Body of pancreas (tissue), 4 donors: ENCODE measurements around the gene EXOC3. TPM values are rescaled to one million over a fixed set of nuclear protein-coding genes. Genes with fewer than 3 reads are reported as not detected.

Experiments
- ATAC-seq: fragments of 150-250 bp; one replicate; pipeline ENCODE4 v1.9.1; 2016
- DNase-seq, 4 donors: peaks; one replicate each; pipeline ENCODE4 v3.0.0-alpha.2; 2019
- H3K27ac ChIP-seq, 4 donors: fragments of 200-600 bp; sonication (generic); 1 replicate in 3 of 4; 2 replicates in 1 of 4; pipeline versions ENCODE4 v1.5.1 to v1.6.1; 2016 to 2019; ENCODE audit warnings: mild to moderate bottlenecking in 1 of 4, mixed read lengths in 1 of 4, moderate library complexity in 1 of 4
- H3K27me3 ChIP-seq, 2 donors: fragments of 200-600 bp; sonication (generic); one replicate each; pipeline ENCODE4 v1.6.0; 2016; ENCODE audit warnings: mild to moderate bottlenecking in 1 of 2
- H3K36me3 ChIP-seq, 2 donors: fragments of 200-600 bp; sonication (generic); replicated peaks in 1 of 2; 2 replicates each; pipeline ENCODE4 v1.5.1; 2016; ENCODE audit warnings: low read depth in 2 of 2; ENCODE audit not compliant: insufficient read depth in 1 of 2
- H3K4me1 ChIP-seq: fragments of 200-600 bp; sonication (generic); one replicate; pipeline ENCODE4 v1.6.0; 2016
- H3K4me3 ChIP-seq, 2 donors: fragments of 200-600 bp; sonication (generic); 1 replicate in 1 of 2; 2 replicates in 1 of 2; pipeline ENCODE4 v1.5.1; 2016 to 2019
- H3K9me3 ChIP-seq, 3 donors: fragments of 200-600 bp; sonication (generic); 1 replicate in 2 of 3; 2 replicates in 1 of 3; pipeline ENCODE4 v1.5.1; 2016
- POLR2A ChIP-seq, 3 donors: fragments of 450-650 bp; IDR thresholded peaks; one replicate each; pipeline ENCODE4 v1.6.1; 2016; ENCODE audit warnings: antibody characterized with exemption in 3 of 3, mild to moderate bottlenecking in 2 of 3
- WGBS, 2 donors: methylation state at CpG; one replicate each; pipeline ENCODE4 v1.1.5; 2017; 5-methylcytosine and 5-hydroxymethylcytosine counted together
- intact Hi-C: fragments of 100-400 bp; cut with DNase I; formaldehyde crosslinking; loops from one replicate; pipeline ENCODE4 v1.15.1; 2023
- total RNA-seq, 2 donors: library from RNA; depleted of rRNA; stranded (reverse); fragments of >200 nt; gene quantifications; one replicate each; pipeline ENCODE4 v1.1.0, GENCODE V29; 2016
- TF ChIP-seq, protein P1 (sequence below), 7 experiments: fragments of 450-650 bp in 4 of 7; fragments of 200-600 bp in 3 of 7; sonication (generic) in 3 of 7; IDR thresholded peaks; one replicate each; pipeline ENCODE4 v1.5.1; 2016 to 2019; ENCODE audit warnings: antibody characterized with exemption in 7 of 7

EXOC3 gene
- total RNA-seq, 2 donors from 2014 or later, result 32.2 to 79.1 TPM

- no peak for ATAC-seq
- TF ChIP-seq, protein P1, sequence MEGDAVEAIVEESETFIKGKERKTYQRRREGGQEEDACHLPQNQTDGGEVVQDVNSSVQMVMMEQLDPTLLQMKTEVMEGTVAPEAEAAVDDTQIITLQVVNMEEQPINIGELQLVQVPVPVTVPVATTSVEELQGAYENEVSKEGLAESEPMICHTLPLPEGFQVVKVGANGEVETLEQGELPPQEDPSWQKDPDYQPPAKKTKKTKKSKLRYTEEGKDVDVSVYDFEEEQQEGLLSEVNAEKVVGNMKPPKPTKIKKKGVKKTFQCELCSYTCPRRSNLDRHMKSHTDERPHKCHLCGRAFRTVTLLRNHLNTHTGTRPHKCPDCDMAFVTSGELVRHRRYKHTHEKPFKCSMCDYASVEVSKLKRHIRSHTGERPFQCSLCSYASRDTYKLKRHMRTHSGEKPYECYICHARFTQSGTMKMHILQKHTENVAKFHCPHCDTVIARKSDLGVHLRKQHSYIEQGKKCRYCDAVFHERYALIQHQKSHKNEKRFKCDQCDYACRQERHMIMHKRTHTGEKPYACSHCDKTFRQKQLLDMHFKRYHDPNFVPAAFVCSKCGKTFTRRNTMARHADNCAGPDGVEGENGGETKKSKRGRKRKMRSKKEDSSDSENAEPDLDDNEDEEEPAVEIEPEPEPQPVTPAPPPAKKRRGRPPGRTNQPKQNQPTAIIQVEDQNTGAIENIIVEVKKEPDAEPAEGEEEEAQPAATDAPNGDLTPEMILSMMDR (IDR thresholded peaks at IDR 0.05), result no peak
- H3K27ac ChIP-seq, result no peak overlapping the region
- no peak for DNase-seq
- intact Hi-C loops, result no loop called here
- H3K9me3 ChIP-seq, result no peaks in the 10 kb centered on the region
- H3K36me3 ChIP-seq, result no peaks in the 10 kb centered on the region
- WGBS, 2 donors, result 83 to 84% methylated on average over 2 to 29 of the region's 33 CpGs
- H3K27me3 ChIP-seq, result peaks cover 0 to 7% of the 10 kb centered on the region in 2 donors
- no peak overlapping the region for H3K4me3 ChIP-seq
- no peaks in the 10 kb centered on the region for H3K4me1 ChIP-seq
These were observed 45.3 kb downstream of the EXOC3 start for GRCh38 chr5:488241-488640.

GRCh38 chr5:488744-489688 lies 46.0 kb downstream of the EXOC3 start:
- Histone ChIP-seq H3K27ac (no peak overlapping the region), H3K27me3 (peaks cover 0 to 10% of the 10 kb centered on the region in 2 donors), H3K9me3 (no peaks in the 10 kb centered on the region), H3K4me1 (no peaks in the 10 kb centered on the region), H3K4me3 (no peak overlapping the region), H3K36me3 (no peaks in the 10 kb centered on the region)
- TF ChIP-seq, protein P1 (IDR thresholded peaks at IDR 0.05), result no peak
- TF ChIP-seq POLR2A (IDR thresholded peaks at IDR 0.05), result no peak
- DNase-seq, result no peak
- 63 to 67% methylated on average over 11 to 39 of the region's 40 CpGs for WGBS, 2 donors
- intact Hi-C loops, result no loop called here
- no peak for ATAC-seq

- WGBS, 2 donors, result 54 to 57% methylated on average over 14 to 21 of the region's 21 CpGs
- peaks cover 0 to 10% of the 10 kb centered on the region in 2 donors for H3K27me3 ChIP-seq
These were observed 46.7 kb downstream of the EXOC3 start for GRCh38 chr5:489689-490080.

DNA sequence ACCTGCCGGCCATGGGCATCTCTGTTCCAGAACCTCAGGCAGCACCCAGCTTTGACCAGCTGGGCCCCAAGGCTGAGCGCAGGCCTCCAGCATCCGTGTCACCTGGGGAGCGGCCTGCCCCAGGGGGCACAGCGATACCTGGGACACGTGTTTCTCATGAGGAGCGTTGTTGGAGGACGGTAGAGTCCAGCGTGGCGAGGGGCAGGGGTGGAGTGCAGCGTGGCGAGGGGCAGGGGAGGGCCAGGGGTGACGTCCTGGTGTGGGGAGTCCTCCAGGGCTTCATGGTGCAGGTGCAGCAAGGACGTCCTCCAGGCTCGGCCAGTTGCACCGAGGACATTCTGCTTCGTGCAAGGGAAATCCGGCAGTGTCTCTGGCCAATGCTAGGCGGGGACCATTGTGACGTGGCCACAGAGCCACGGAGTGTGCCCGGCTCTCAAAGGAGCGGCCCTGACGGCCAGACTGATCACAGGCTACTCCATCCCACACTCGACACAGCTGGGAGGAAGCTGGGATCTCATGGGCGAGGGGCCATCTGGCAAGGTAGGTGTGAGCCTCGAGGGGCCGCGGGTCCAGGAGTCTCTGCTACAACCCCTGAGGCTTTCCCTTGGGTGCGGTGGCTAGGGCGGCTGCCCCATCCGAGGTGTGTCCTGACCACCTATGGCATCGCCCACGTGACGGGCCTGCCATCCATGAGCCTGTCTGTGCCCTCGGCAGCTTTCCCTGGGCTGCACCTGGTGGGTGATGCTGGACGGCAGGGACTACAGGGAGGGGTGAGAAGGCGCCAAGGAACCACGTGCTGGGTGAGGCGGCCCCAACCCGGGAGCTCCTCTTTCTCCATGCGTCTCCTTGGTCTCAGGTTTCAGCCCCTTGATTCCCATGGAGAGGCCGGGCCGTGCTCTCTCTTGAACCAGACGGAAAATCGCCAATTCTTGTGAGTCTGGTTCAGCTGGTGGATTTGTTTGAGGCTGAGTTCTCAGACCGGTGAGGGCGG lies 47.4 kb downstream of the EXOC3 start:
- Histone ChIP-seq H3K4me3 (no peak overlapping the region), H3K4me1 (no peaks in the 10 kb centered on the region), H3K27me3 (peaks cover 0 to 10% of the 10 kb centered on the region in 2 donors), H3K36me3 (no peaks in the 10 kb centered on the region), H3K9me3 (no peaks in the 10 kb centered on the region), H3K27ac (no peak overlapping the region)
- no peak for ATAC-seq
- TF ChIP-seq, protein P1 (IDR thresholded peaks at IDR 0.05), result no peak
- no peak for TF ChIP-seq POLR2A (IDR thresholded peaks at IDR 0.05)
- WGBS, 2 donors, result 72 to 75% methylated on average over 13 to 47 of the region's 48 CpGs
- intact Hi-C loops, result no loop called here
- no peak for DNase-seq

More at GRCh38 chr5:489689-490080, 46.7 kb downstream of the EXOC3 start:
- TF ChIP-seq, protein P1 (IDR thresholded peaks at IDR 0.05), result no peak
- TF ChIP-seq POLR2A (IDR thresholded peaks at IDR 0.05), result no peak
- H3K4me3 ChIP-seq, result no peak overlapping the region
- H3K4me1 ChIP-seq, result no peaks in the 10 kb centered on the region
- no peaks in the 10 kb centered on the region for H3K36me3 ChIP-seq
- no peak for ATAC-seq
- intact Hi-C loops, result no loop called here
- no peak for DNase-seq
- H3K27ac ChIP-seq, result no peak overlapping the region
- H3K9me3 ChIP-seq, result no peaks in the 10 kb centered on the region
